Measurements from ENCODE around the gene ELOVL2. TPM values are rescaled to one million over a fixed set of nuclear protein-coding genes. Genes with fewer than 3 reads are reported as not detected.

ELOVL2 gene
- total RNA-seq, 1 donor from 2014 or later = 57.0 TPM

DNA sequence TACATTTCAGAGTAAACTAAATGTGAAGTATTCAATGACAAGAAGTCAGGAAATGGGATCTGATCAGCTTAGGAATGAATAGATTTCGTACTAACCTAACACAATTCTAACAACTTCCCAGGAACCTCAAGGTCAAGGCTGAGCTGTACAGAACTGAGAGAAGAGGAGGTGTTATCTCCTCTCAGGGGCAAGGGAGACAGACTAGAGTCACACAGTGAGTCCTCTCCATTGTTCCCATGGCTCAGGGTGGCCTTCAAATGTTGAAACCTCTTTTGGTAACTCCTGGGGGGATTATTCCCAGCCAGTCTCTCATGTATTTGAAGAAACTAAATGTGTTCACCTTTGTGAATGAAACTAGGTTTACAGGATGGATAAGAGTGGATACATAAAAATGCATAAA lies 27.7 kb downstream of the ELOVL2 start:
- Mint-ChIP-seq H3K27me3 (ENCODE audit: unreplicated experiment) (no peaks in the 10 kb centered on the region), H3K9me3 (ENCODE audit: unreplicated experiment) (no peaks in the 10 kb centered on the region), H3K36me3 (ENCODE audit: unreplicated experiment) (peaks cover 4% of the 10 kb centered on the region), H3K27ac (ENCODE audit: unreplicated experiment) (no peak overlapping the region), H3K4me1 (ENCODE audit: unreplicated experiment) (peaks cover 60% of the 10 kb centered on the region), H3K4me3 (ENCODE audit: unreplicated experiment) (no peak overlapping the region)
- DNase-seq (ENCODE audit: extremely low spot score, unreplicated experiment) = no peak
- TF ChIP-seq, protein P1, sequence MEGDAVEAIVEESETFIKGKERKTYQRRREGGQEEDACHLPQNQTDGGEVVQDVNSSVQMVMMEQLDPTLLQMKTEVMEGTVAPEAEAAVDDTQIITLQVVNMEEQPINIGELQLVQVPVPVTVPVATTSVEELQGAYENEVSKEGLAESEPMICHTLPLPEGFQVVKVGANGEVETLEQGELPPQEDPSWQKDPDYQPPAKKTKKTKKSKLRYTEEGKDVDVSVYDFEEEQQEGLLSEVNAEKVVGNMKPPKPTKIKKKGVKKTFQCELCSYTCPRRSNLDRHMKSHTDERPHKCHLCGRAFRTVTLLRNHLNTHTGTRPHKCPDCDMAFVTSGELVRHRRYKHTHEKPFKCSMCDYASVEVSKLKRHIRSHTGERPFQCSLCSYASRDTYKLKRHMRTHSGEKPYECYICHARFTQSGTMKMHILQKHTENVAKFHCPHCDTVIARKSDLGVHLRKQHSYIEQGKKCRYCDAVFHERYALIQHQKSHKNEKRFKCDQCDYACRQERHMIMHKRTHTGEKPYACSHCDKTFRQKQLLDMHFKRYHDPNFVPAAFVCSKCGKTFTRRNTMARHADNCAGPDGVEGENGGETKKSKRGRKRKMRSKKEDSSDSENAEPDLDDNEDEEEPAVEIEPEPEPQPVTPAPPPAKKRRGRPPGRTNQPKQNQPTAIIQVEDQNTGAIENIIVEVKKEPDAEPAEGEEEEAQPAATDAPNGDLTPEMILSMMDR (IDR thresholded peaks at IDR 0.05) = no peak

- Mint-ChIP-seq H3K4me1 (ENCODE audit: unreplicated experiment) (peaks cover 61% of the 10 kb centered on the region), H3K27ac (ENCODE audit: unreplicated experiment) (no peak overlapping the region), H3K27me3 (ENCODE audit: unreplicated experiment) (no peaks in the 10 kb centered on the region), H3K4me3 (ENCODE audit: unreplicated experiment) (no peak overlapping the region), H3K36me3 (ENCODE audit: unreplicated experiment) (no peaks in the 10 kb centered on the region), H3K9me3 (ENCODE audit: unreplicated experiment) (no peaks in the 10 kb centered on the region)
- TF ChIP-seq, protein P1 (IDR thresholded peaks at IDR 0.05) = no peak
- DNase-seq (ENCODE audit: extremely low spot score, unreplicated experiment) = no peak
Measured at GRCh38 chr6:11015102-11015501, 29.0 kb downstream of the ELOVL2 start.

DNA sequence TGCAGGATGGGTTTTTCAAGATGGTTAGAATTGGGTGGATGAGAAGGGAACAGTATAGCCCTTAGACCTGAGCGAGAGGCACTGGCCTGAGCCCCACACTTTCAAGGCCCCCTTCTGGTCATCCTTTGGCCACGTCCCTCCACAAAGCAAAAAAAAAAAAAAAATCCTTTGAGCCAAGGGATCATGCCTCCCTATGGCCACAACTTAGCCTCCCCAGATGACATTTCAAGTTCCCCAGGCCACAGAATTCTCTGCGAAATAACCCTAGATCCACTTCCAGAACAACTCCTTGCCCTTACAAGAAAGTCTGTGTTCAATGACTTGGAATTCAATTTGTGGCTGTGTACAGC lies 30.4 kb downstream of the ELOVL2 start:
- no peaks in the 10 kb centered on the region for H3K9me3 Mint-ChIP-seq (ENCODE audit: unreplicated experiment)
- peak overlapping the region; percentile 91 for H3K27ac Mint-ChIP-seq (ENCODE audit: unreplicated experiment)
- peaks cover 72% of the 10 kb centered on the region for H3K4me1 Mint-ChIP-seq (ENCODE audit: unreplicated experiment)
- no peak for DNase-seq (ENCODE audit: extremely low spot score, unreplicated experiment)
- H3K27me3 Mint-ChIP-seq (ENCODE audit: unreplicated experiment) = no peaks in the 10 kb centered on the region
- TF ChIP-seq, protein P1 (IDR thresholded peaks at IDR 0.05) = no peak
- no peak overlapping the region for H3K4me3 Mint-ChIP-seq (ENCODE audit: unreplicated experiment)
- no peaks in the 10 kb centered on the region for H3K36me3 Mint-ChIP-seq (ENCODE audit: unreplicated experiment)

- H3K4me1 Mint-ChIP-seq (ENCODE audit: unreplicated experiment) = peaks cover 76% of the 10 kb centered on the region
- no peaks in the 10 kb centered on the region for H3K9me3 Mint-ChIP-seq (ENCODE audit: unreplicated experiment)
- DNase-seq (ENCODE audit: extremely low spot score, unreplicated experiment) = no peak
- no peaks in the 10 kb centered on the region for H3K36me3 Mint-ChIP-seq (ENCODE audit: unreplicated experiment)
- TF ChIP-seq, protein P1 (IDR thresholded peaks at IDR 0.05) = no peak
- H3K27ac Mint-ChIP-seq (ENCODE audit: unreplicated experiment) = peak overlapping the region; percentile 91
- no peaks in the 10 kb centered on the region for H3K27me3 Mint-ChIP-seq (ENCODE audit: unreplicated experiment)
- no peak overlapping the region for H3K4me3 Mint-ChIP-seq (ENCODE audit: unreplicated experiment)
Measured at GRCh38 chr6:11012976-11013720, 31.0 kb downstream of the ELOVL2 start.

DNA sequence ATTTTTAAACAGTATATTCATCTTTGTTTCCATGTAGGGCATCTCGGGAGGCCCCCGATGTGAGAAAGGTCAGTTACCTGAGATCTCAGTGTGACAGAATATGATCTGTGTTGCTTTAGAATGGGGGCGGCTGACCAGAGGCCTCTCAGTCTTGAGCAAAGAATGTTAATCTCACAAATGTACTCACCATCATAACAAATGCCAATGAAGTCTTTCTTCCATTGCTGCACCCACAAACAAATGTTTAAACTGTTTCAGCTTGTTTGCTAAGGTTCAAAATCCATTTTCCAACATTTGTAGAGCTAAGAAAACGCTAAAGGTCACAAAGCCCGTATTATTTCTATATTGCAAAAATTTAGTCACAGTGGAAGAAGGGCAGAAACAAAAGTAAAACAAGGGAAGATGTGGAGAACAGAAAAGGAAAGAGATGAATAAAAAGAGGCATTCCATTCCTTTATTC lies 31.8 kb downstream of the ELOVL2 start:
- no peaks in the 10 kb centered on the region for H3K9me3 Mint-ChIP-seq (ENCODE audit: unreplicated experiment)
- H3K36me3 Mint-ChIP-seq (ENCODE audit: unreplicated experiment) = no peaks in the 10 kb centered on the region
- TF ChIP-seq, protein P1 (IDR thresholded peaks at IDR 0.05) = no peak
- peak overlapping the region; percentile 0 for H3K4me3 Mint-ChIP-seq (ENCODE audit: unreplicated experiment)
- DNase-seq (ENCODE audit: extremely low spot score, unreplicated experiment) = no peak
- H3K4me1 Mint-ChIP-seq (ENCODE audit: unreplicated experiment) = peaks cover 81% of the 10 kb centered on the region
- H3K27ac Mint-ChIP-seq (ENCODE audit: unreplicated experiment) = peak overlapping the region; percentile 91
- no peaks in the 10 kb centered on the region for H3K27me3 Mint-ChIP-seq (ENCODE audit: unreplicated experiment)

All from osteocyte (in vitro differentiated cells).